T47D (cell line): ENCODE results near the gene NUDT4.
A peak's percentile ranks its signal among the peaks of the same experiment; 100 is the strongest.

Experiments used
- DNase-seq, 2 experiments: peaks; one replicate each; pipeline versions ENCODE4 v3.0.0 to v3.0.0-alpha.2; 2011 to 2012; ENCODE audit warnings: low read depth in 1 of 2, low spot score in 1 of 2
- JUND ChIP-seq: IDR thresholded peaks from 2 replicates; pipeline ENCODE4 v1.6.1; 2012; ENCODE audit warnings: low read depth
- in situ Hi-C: cut with HindIII; loops from 2 replicates; pipeline ENCODE4 v1.10.0; 2016; ENCODE audit warnings: low sequenced_read_pairs, low pct_unique_long_range_greater_than_20kb

The NUDT4 gene

GRCh38 chr12:93377252-93378195, at the start of gene NUDT4:
TSS of gene NUDT4 (plus strand) at chr12:93377925. CDS start at chr12:93378323, 398 bp downstream.
- in situ Hi-C loops = no loop called here
- peak; percentile 89 to 97 for DNase-seq
- TF ChIP-seq JUND = no peak

- DNase-seq = no peak
- TF ChIP-seq JUND = no peak
- in situ Hi-C loops = no loop called here
Measured at GRCh38 chr12:93333054-93333453, 44.7 kb upstream of the NUDT4 start.

GRCh38 chr12:93333828-93334227, 43.9 kb upstream of the NUDT4 start:
- no peak for TF ChIP-seq JUND
- in situ Hi-C loops = no loop called here
- DNase-seq = no peak

- no peak for DNase-seq
- TF ChIP-seq JUND = no peak
- in situ Hi-C loops = no loop called here
Measured at GRCh38 chr12:93335603-93336162, 42.0 kb upstream of the NUDT4 start.

GRCh38 chr12:93336291-93336741, 41.4 kb upstream of the NUDT4 start:
- no peak for DNase-seq
- in situ Hi-C loops = no loop called here
- no peak for TF ChIP-seq JUND

- no peak for TF ChIP-seq JUND
- no peak for DNase-seq
- in situ Hi-C loops = no loop called here
Measured at GRCh38 chr12:93338598-93338997, 39.1 kb upstream of the NUDT4 start.

GRCh38 chr12:93339695-93340094, 38.0 kb upstream of the NUDT4 start:
- in situ Hi-C loops = no loop called here
- no peak for DNase-seq
- no peak for TF ChIP-seq JUND

GRCh38 chr12:93341409-93342049, 36.2 kb upstream of the NUDT4 start:
- in situ Hi-C loops = no loop called here

GRCh38 chr12:93347054-93347785, 30.5 kb upstream of the NUDT4 start:
- TF ChIP-seq JUND = no peak
- no peak for DNase-seq
- in situ Hi-C loops = no loop called here

More at GRCh38 chr12:93341409-93342049, 36.2 kb upstream of the NUDT4 start:
- no peak for DNase-seq
- no peak for TF ChIP-seq JUND

- in situ Hi-C loops = no loop called here
- TF ChIP-seq JUND = no peak
- DNase-seq = no peak
Measured at GRCh38 chr12:93348575-93349435, 28.9 kb upstream of the NUDT4 start.

- in situ Hi-C loops = no loop called here
- DNase-seq = no peak
Measured at GRCh38 chr12:93351726-93352125, 26.0 kb upstream of the NUDT4 start.

More at GRCh38 chr12:93351726-93352125, 26.0 kb upstream of the NUDT4 start:
- no peak for TF ChIP-seq JUND
